ENCODE data around the gene ARL5C. TPM values are rescaled to one million over a fixed set of nuclear protein-coding genes. Genes with fewer than 3 reads are reported as not detected.

The ARL5C gene
- total RNA-seq, 1 experiment from 2014 or later = not detected

DNA sequence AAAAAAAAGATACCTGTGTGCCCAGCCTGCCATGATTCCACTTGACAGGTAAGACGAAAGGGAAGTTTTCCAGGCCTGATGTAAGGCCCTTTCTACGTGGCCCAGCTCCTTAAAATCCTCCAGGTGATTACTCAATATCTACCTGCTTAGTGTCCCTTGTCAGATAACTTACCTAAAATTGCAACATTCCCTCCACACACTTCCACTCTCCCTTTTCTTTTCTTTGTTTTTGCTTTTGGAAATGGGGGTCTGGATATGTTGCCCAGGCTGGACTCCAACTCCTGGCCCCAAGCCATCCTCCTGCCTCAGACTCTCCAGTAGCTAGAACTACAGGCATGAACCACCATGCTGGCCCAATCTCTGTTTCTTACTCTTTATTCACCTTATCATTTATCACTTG lies 7.3 kb downstream of the ARL5C start:
- H3K27me3 Mint-ChIP-seq (ENCODE audit: low read depth) = peaks cover 8% of the 10 kb centered on the region
- H3K36me3 Mint-ChIP-seq = 0 out of 2 replicates have a peak, but pooled peaks cover 2% of the 10 kb centered on the region
- TF ChIP-seq, protein P1, sequence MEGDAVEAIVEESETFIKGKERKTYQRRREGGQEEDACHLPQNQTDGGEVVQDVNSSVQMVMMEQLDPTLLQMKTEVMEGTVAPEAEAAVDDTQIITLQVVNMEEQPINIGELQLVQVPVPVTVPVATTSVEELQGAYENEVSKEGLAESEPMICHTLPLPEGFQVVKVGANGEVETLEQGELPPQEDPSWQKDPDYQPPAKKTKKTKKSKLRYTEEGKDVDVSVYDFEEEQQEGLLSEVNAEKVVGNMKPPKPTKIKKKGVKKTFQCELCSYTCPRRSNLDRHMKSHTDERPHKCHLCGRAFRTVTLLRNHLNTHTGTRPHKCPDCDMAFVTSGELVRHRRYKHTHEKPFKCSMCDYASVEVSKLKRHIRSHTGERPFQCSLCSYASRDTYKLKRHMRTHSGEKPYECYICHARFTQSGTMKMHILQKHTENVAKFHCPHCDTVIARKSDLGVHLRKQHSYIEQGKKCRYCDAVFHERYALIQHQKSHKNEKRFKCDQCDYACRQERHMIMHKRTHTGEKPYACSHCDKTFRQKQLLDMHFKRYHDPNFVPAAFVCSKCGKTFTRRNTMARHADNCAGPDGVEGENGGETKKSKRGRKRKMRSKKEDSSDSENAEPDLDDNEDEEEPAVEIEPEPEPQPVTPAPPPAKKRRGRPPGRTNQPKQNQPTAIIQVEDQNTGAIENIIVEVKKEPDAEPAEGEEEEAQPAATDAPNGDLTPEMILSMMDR (IDR thresholded peaks at IDR 0.05) = no peak
- TF ChIP-seq ZNF121 (CRISPR knock-in tag; IDR thresholded peaks at IDR 0.05) = peak; percentile 77

DNA sequence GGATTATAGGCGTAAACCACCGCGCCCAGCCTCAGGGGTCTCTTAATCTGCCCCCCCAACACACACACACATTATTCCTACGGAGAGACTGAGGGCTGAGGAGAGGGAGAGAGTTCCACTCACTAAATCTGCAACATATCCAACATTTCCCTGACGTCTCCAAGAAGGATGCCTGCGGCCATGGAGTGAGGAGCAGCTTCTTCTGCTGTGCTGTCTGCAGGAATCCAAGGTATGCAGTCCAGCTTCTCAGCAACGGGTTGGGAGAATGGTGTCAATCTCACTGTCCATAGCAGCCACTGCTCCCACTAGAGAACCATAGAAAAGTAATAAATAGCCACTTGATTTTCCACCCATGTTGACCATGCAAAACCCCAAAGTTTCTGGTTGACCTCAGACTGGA lies 9.5 kb downstream of the ARL5C start:
- Mint-ChIP-seq H3K9me3 (no peaks in the 10 kb centered on the region), H3K27me3 (ENCODE audit: low read depth) (peaks cover 19% of the 10 kb centered on the region), H3K4me3 (no peak overlapping the region), H3K27ac (no peak overlapping the region), H3K36me3 (0 out of 2 replicates have a peak, but pooled peaks cover 2% of the 10 kb centered on the region), H3K4me1 (peaks cover 17% of the 10 kb centered on the region)
- CTCF ChIA-PET = interaction anchor here (1.0 to 6.8 kb wide), 6 partner anchors 9 to 173 kb away, joined by 3 to 130 read pairs (median 5); partner anchors contain the start of gene ARL5C
- ATAC-seq (no peak), DNase-seq (ENCODE audit: low spot score) (no peak)
- TF ChIP-seq, protein P2, sequence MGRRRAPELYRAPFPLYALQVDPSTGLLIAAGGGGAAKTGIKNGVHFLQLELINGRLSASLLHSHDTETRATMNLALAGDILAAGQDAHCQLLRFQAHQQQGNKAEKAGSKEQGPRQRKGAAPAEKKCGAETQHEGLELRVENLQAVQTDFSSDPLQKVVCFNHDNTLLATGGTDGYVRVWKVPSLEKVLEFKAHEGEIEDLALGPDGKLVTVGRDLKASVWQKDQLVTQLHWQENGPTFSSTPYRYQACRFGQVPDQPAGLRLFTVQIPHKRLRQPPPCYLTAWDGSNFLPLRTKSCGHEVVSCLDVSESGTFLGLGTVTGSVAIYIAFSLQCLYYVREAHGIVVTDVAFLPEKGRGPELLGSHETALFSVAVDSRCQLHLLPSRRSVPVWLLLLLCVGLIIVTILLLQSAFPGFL (CRISPR knock-in tag; IDR thresholded peaks at IDR 0.05; ENCODE audit: borderline replicate concordance) = no peak
- TF ChIP-seq, protein P3, sequence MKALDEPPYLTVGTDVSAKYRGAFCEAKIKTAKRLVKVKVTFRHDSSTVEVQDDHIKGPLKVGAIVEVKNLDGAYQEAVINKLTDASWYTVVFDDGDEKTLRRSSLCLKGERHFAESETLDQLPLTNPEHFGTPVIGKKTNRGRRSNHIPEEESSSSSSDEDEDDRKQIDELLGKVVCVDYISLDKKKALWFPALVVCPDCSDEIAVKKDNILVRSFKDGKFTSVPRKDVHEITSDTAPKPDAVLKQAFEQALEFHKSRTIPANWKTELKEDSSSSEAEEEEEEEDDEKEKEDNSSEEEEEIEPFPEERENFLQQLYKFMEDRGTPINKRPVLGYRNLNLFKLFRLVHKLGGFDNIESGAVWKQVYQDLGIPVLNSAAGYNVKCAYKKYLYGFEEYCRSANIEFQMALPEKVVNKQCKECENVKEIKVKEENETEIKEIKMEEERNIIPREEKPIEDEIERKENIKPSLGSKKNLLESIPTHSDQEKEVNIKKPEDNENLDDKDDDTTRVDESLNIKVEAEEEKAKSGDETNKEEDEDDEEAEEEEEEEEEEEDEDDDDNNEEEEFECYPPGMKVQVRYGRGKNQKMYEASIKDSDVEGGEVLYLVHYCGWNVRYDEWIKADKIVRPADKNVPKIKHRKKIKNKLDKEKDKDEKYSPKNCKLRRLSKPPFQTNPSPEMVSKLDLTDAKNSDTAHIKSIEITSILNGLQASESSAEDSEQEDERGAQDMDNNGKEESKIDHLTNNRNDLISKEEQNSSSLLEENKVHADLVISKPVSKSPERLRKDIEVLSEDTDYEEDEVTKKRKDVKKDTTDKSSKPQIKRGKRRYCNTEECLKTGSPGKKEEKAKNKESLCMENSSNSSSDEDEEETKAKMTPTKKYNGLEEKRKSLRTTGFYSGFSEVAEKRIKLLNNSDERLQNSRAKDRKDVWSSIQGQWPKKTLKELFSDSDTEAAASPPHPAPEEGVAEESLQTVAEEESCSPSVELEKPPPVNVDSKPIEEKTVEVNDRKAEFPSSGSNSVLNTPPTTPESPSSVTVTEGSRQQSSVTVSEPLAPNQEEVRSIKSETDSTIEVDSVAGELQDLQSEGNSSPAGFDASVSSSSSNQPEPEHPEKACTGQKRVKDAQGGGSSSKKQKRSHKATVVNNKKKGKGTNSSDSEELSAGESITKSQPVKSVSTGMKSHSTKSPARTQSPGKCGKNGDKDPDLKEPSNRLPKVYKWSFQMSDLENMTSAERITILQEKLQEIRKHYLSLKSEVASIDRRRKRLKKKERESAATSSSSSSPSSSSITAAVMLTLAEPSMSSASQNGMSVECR (CRISPR knock-in tag; IDR thresholded peaks at IDR 0.05; ENCODE audit: borderline replicate concordance) = no peak
- TF ChIP-seq ZNF671 (CRISPR knock-in tag; IDR thresholded peaks at IDR 0.05) (no peak), IRF2 (CRISPR knock-in tag; IDR thresholded peaks at IDR 0.05; ENCODE audit: borderline replicate concordance, low read depth) (no peak), ZNF121 (CRISPR knock-in tag; IDR thresholded peaks at IDR 0.05) (no peak)
- TF ChIP-seq, protein P4, sequence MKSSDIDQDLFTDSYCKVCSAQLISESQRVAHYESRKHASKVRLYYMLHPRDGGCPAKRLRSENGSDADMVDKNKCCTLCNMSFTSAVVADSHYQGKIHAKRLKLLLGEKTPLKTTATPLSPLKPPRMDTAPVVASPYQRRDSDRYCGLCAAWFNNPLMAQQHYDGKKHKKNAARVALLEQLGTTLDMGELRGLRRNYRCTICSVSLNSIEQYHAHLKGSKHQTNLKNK (CRISPR knock-in tag; IDR thresholded peaks at IDR 0.05) = no peak
- TF ChIP-seq, protein P5, sequence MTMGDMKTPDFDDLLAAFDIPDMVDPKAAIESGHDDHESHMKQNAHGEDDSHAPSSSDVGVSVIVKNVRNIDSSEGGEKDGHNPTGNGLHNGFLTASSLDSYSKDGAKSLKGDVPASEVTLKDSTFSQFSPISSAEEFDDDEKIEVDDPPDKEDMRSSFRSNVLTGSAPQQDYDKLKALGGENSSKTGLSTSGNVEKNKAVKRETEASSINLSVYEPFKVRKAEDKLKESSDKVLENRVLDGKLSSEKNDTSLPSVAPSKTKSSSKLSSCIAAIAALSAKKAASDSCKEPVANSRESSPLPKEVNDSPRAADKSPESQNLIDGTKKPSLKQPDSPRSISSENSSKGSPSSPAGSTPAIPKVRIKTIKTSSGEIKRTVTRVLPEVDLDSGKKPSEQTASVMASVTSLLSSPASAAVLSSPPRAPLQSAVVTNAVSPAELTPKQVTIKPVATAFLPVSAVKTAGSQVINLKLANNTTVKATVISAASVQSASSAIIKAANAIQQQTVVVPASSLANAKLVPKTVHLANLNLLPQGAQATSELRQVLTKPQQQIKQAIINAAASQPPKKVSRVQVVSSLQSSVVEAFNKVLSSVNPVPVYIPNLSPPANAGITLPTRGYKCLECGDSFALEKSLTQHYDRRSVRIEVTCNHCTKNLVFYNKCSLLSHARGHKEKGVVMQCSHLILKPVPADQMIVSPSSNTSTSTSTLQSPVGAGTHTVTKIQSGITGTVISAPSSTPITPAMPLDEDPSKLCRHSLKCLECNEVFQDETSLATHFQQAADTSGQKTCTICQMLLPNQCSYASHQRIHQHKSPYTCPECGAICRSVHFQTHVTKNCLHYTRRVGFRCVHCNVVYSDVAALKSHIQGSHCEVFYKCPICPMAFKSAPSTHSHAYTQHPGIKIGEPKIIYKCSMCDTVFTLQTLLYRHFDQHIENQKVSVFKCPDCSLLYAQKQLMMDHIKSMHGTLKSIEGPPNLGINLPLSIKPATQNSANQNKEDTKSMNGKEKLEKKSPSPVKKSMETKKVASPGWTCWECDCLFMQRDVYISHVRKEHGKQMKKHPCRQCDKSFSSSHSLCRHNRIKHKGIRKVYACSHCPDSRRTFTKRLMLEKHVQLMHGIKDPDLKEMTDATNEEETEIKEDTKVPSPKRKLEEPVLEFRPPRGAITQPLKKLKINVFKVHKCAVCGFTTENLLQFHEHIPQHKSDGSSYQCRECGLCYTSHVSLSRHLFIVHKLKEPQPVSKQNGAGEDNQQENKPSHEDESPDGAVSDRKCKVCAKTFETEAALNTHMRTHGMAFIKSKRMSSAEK (CRISPR knock-in tag; IDR thresholded peaks at IDR 0.05; ENCODE audit: borderline replicate concordance) = no peak
- POLR2A ChIA-PET = no interaction called here

More for the DNA sequence above, 7.3 kb downstream of the ARL5C start:
- POLR2A ChIA-PET = interaction anchor here (0.7 kb wide), 1 partner anchor 1199 kb away, joined by 4 read pairs; no protein-coding TSS in a partner anchor
- CTCF ChIA-PET = interaction anchor here (0.7 to 1.8 kb wide), 4 partner anchors 16 to 191 kb away, joined by 3 to 12 read pairs (median 4); partner anchors contain the start of gene FBXO47
- ATAC-seq (no peak), DNase-seq (ENCODE audit: low spot score) (no peak)
- Mint-ChIP-seq H3K27ac (no peak overlapping the region), H3K4me3 (no peak overlapping the region), H3K9me3 (no peaks in the 10 kb centered on the region), H3K4me1 (peaks cover 9% of the 10 kb centered on the region)

Data from WTC11 (cell line).